GM12874 (cell line): Measurements from ENCODE around the gene GDE1.

Experiments
- CTCF ChIP-seq: IDR thresholded peaks from 2 replicates; pipeline ENCODE4 v1.5.1; 2011; ENCODE audit warnings: low read depth, mild to moderate bottlenecking, control low read depth, low read length, moderate library complexity; ENCODE audit not compliant: insufficient read depth

The GDE1 gene

DNA sequence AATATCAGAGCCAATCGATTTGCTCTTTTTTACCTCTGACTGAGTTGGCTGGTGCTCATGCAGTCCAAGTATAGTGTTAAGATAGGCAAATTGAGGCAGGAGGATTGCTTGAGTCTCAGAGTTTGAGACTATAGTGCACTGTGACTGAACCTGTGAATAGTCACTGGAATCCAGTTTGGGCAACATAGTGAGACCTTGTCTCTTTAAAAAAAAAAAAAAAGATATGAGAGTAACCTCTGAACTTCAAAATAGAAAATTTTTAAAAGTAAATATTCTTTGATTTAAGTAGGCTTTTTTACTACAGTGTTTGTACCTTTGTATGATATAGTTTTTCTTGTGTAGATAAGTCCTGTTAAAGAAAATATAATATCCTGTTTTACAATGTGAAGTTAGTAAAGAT, 5.3 kb upstream of the GDE1 start:
- TF ChIP-seq CTCF: no peak

DNA sequence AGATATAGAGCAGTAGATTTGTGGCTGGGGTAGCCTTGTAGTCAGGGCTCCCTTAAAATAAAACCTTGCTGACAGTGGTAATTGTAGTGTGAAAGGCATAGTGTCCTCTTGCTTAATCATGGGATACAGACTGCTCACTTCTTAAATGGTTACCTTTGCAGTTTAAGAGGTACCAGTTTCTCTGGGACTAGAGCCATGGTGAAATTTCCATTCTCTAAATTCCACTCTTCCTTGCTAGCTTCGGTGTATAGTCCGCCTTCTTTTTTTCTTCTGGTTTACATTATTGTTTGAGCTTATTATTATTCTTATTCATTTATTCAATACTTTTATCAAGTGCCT, 3.5 kb upstream of the GDE1 start:
- TF ChIP-seq CTCF: no peak

DNA sequence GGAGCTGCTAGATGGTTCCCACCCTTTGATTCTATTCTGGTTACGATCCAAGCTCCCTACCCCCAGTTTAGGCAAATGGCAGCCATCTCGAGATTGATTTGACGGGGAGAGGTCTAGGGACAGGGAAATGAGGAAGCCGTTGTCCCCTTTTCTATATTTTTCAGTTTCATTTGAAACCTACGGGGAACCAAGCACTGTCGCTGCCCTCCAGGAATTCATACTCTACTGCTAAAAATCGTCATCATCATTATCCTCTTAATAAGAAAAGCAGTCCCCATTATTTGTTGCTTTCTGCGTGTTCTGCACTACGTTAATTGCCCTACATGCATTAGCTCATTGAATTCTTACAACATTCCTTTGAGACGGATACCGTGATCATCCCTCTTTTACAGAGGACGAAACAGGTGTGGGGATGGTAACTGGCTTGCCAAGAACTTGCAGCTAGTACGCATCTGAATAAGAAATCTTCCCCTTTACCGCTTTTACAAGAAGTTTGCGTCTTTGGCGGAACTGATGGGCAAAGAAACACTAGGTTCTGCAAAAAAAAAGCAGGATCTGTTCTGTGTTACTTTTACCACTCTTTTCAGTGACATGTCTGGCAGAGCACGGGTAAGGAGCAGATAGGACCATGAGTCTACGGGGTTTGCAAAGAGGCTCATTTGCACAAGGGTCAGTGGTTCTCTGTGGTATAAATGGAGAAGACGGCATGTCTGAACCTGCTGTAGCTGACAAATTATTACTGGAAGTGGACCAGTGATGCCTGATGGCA, 2.9 kb upstream of the GDE1 start:
- no peak for TF ChIP-seq CTCF

DNA sequence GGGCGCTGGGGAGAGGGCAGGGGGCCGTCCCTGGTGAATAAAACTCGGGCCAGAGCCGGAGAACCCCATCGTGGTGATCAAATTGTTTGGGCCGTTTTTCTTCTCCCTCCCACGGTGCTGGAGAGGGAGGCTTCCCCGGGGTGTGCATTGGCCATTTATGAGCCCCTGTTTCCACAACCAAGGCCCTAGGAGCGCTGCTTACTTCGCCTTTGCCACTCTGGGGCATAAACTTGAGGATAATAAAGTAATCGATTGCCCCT, 2.4 kb upstream of the GDE1 start:
- no peak for TF ChIP-seq CTCF

- no peak for TF ChIP-seq CTCF
These were observed 1.9 kb upstream of the GDE1 start, which contains the start of gene CCP110 for GRCh38 chr16:19523559-19524355. Gene CCP110, plus strand, starts transcription at chr16:19523942. Its CDS starts 3,940 bp downstream, at chr16:19527882.

DNA sequence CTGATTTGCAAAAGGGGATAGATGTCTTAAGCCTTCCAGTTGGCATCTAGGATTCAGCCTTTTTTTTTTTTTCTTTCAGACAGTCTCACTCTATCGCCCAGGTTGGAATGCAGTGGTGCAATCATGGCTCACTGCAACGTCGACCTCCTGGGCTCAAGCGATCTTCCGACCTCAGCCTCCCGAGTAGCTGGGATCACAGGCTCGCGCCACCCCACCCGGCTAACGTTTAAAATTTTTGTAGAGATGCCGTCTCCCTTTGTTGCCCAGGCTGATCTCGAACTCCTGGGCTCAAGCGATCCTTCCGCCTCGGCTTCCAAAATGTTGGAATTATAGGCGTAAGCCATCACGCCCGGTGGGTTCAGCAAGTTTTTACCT, 1.3 kb upstream of the GDE1 start:
- no peak for TF ChIP-seq CTCF

DNA sequence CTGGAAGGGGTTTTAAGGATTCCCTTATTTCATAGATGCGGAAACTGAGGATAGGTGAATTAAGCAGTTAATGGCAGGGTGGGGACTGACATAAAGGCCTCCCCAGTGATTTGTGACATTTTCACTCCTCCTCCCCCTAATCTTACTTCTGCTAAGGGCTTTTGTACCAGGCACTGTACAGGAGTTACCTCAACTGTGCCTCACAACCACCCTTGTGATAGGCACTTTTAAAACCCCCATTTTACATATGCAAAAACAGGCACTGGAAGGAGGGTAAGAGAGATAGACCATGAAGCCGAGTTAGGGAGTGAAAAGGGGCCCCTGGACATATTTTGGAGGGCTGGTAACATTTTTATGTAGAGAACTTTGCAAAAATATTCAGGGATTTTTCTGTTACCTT, 862 bp upstream of the GDE1 start:
- no peak for TF ChIP-seq CTCF
